ENCODE results near the gene DHRS3. TPM values are rescaled to one million over a fixed set of nuclear protein-coding genes. Genes with fewer than 3 reads are reported as not detected.

The DHRS3 gene
- polyA plus RNA-seq, 1 donor: 42.0 TPM

DNA sequence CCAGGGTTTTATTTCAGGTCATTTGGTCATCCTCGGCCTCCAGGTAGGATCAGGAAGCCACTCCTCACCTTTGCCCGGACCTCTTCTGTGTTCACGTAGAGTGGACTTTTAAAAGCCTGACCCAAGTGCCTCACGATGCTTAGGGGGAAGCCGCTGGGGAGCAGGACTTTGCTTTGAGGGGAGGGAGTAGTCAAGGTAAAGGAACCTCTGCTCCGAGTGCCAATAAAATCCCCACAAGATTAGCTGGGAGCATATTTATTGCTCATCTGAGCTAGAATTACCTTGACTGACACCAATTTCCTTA is 603 bp upstream of the DHRS3 start:
- DNase-seq: peak in 1 of 2 donors; percentile 81
- WGBS (ENCODE audit: insufficient coverage, low lambda C conversion rate): no CpG with 5 or more reads among the region's 6 CpGs
- Histone ChIP-seq H3K4me1 (ENCODE audit: control insufficient read depth, insufficient read depth, low read length) (peaks cover 23% of the 10 kb centered on the region), H3K36me3 (ENCODE audit: control insufficient read depth, insufficient read depth, low read length) (no peaks in the 10 kb centered on the region), H3K9me3 (ENCODE audit: control insufficient read depth, low read depth, low read length) (no peaks in the 10 kb centered on the region), H3K27ac (ENCODE audit: low read length) (peak overlapping the region; percentile 95), H3K4me3 (ENCODE audit: low read length) (peak overlapping the region; percentile 96), H3K27me3 (ENCODE audit: control insufficient read depth, insufficient read depth, low read length) (no peaks in the 10 kb centered on the region)

DNA sequence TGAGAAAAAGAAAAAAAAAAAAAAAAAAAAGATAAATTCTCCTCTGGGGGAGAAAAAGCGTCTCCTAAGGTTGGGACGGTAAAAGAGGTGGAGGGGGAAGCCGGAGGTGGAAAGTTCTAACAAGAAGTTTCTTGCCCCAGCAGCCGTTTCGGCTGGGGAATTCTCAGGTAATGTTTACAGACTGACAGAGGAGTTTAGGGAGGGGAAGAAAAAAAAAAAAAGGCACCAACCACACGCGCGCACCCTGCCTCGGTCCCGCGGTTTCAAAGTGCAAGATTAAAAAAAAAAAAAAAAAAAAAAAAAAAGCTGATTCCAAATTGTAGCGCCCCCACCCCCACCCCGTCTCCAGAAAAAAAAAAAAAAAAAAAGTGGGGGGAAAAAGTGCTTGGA is 504 bp downstream of the DHRS3 start:
- no CpG with 5 or more reads among the region's 13 CpGs for WGBS (ENCODE audit: insufficient coverage, low lambda C conversion rate)
- Histone ChIP-seq H3K4me3 (ENCODE audit: low read length) (peak overlapping the region; percentile 96), H3K9me3 (ENCODE audit: control insufficient read depth, low read depth, low read length) (no peaks in the 10 kb centered on the region), H3K36me3 (ENCODE audit: control insufficient read depth, insufficient read depth, low read length) (peaks cover 9% of the 10 kb centered on the region), H3K4me1 (ENCODE audit: control insufficient read depth, insufficient read depth, low read length) (peaks cover 25% of the 10 kb centered on the region), H3K27ac (ENCODE audit: low read length) (peak overlapping the region; percentile 95), H3K27me3 (ENCODE audit: control insufficient read depth, insufficient read depth, low read length) (no peaks in the 10 kb centered on the region)
- peak in 1 of 2 donors; percentile 60 for DNase-seq

DNA sequence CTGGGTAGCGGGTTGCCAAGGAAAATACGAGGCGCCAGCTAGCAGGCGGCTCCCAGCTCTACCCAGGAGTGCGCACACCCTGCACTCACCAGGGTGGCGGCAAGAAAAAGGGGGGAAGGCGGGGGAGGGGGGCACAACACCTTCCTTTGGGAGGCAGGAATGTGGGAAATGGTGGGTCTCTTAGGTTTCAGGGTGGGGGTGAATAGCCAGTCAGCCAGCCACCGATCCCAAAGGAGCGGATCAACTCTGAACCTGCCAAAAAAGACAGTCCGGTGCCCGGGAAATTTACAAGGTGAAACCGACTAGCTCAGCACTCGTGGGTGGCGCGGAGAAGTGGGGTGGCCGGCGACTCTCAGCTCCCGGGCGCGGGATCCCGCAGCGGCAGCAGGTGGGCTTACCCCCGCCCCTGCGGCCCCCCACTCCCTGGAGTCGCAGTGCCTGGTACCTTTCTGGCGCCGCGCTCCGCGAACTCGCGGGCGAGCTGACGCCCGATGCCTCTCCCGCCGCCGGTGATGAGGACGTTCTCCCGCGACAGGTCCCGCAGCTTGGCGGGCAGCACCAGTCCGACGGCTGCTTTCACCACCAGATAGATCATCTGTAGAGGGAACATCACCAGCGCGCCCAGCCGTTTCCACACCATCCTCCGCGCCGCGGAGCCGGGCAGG is 1.2 kb downstream of the DHRS3 start:
- H3K27me3 ChIP-seq (ENCODE audit: control insufficient read depth, insufficient read depth, low read length): no peaks in the 10 kb centered on the region
- no peaks in the 10 kb centered on the region for H3K9me3 ChIP-seq (ENCODE audit: control insufficient read depth, low read depth, low read length)
- H3K27ac ChIP-seq (ENCODE audit: low read length): peak overlapping the region; percentile 95
- peaks cover 25% of the 10 kb centered on the region for H3K4me1 ChIP-seq (ENCODE audit: control insufficient read depth, insufficient read depth, low read length)
- H3K4me3 ChIP-seq (ENCODE audit: low read length): peak overlapping the region; percentile 96
- DNase-seq: peak in 1 of 2 donors; percentile 51
- no CpG with 5 or more reads among the region's 53 CpGs for WGBS (ENCODE audit: insufficient coverage, low lambda C conversion rate)
- peaks cover 15% of the 10 kb centered on the region for H3K36me3 ChIP-seq (ENCODE audit: control insufficient read depth, insufficient read depth, low read length)

DNA sequence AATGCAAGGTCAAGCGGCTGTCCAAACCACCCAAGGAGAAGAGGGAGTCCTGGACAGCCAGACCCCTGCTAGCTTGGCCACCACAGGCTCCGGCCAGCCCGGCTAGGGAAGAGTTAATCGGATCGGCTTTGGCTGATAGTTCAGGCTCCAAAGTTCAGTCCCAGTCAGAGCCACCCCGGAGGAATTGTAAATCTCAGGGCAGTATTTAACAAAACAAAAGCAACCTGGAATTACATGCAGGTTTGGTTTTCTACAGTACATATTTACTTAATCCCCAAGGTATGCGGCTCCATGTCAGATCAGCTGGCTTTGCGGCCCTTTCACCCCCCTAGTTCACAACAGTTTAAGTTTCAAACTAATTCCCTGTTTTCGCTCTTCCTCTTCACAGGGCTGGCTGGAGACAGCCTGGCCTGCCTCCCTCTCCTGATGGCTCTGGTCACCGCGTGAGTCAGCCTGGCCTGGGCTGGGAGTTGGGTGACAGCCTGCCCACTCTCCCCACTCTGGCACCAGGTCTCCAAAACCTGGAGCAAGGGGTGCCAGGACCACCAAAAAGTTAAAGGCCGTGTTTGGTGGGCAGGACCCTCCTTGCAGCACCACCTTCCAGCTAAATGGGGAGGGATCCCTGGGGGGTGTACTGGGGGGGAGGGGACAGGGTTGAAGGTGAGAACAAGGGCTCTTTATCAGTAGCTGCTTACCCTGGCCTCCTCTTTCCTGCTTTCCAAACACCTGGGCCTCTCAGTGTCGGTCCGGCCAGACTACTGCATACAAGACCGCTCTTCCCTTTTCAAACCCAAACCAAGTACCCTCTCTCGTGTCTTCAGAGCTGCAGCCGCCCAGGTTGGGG is 1.9 kb downstream of the DHRS3 start:
- Histone ChIP-seq H3K27me3 (ENCODE audit: control insufficient read depth, insufficient read depth, low read length) (no peaks in the 10 kb centered on the region), H3K27ac (ENCODE audit: low read length) (peak overlapping the region; percentile 95), H3K4me3 (ENCODE audit: low read length) (peak overlapping the region; percentile 96), H3K9me3 (ENCODE audit: control insufficient read depth, low read depth, low read length) (no peaks in the 10 kb centered on the region), H3K4me1 (ENCODE audit: control insufficient read depth, insufficient read depth, low read length) (peaks cover 25% of the 10 kb centered on the region), H3K36me3 (ENCODE audit: control insufficient read depth, insufficient read depth, low read length) (peaks cover 23% of the 10 kb centered on the region)
- no CpG with 5 or more reads among the region's 17 CpGs for WGBS (ENCODE audit: insufficient coverage, low lambda C conversion rate)
- DNase-seq: peak; percentile 66 to 93

DNA sequence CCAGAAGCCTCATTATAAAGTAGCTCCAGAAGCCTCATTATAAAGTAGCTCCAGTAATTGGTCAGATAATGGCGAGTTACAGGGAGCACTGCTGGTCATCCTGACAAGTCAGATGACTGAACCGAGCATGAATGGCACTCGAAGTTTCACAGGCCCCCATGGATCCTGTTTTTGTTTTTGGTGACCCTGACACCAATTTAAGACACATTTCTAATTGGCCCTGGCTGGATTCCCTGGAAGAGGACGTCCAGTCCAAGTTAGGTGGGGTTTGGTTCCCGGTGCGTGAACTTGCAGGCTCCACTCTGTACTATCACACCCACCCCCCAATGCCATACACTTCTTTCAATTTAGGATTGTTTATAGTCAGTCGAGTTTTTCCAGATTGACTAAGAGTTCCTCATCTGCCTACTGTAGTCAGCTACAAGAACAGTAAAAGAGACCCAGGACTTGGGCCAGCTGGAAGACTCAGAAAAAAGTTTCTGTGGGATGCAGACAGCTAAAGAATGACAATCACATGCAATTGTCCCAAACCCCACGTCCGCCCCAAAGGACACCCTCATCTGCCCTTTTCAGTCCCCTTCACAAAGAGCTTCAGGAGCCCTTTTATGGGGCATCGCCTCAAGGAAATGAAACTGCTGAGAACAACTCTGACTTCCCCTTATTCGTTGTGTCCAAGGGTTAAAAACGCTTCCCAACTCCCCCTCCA is 2.7 kb downstream of the DHRS3 start:
- H3K9me3 ChIP-seq (ENCODE audit: control insufficient read depth, low read depth, low read length): no peaks in the 10 kb centered on the region

DNA sequence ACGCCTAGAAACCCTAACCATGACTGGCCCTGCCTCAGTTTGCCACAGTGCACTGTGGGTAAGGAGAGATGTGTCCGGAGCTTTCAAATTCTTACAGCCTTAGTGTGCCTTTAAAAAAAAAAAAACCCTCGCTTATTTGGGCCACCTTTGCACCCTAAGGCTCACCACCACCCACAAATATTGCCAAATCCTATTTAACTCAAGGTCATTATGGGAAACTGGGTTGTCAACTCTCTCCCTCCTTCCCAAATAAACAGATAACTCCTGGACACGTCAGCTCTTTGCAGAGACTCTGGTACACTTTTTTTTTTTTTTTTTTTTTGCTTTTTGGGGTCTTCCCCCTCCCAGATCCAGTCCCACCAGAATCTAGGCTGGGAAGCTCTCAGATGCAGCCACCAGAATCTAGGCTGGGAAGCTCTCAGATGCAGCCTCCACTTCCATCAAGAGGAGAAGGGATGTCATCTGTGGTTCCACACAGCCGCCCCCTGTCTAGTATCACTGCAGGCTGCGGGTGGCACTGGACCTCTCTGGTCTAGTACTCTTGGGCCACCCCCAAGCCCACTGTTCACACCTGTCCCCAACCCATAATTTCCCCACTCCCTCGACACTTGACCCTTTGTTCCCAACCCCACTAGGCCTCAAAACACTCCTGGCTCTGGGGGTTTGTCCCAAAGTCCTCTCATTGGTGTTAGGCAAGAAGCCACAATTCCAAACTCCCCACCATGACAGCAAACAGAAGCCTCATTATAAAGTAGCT is 3.4 kb downstream of the DHRS3 start:
- WGBS (ENCODE audit: insufficient coverage, low lambda C conversion rate): no CpG with 5 or more reads among the region's 7 CpGs

More for the DNA sequence above, 2.7 kb downstream of the DHRS3 start:
- Histone ChIP-seq H3K4me1 (ENCODE audit: control insufficient read depth, insufficient read depth, low read length) (peaks cover 25% of the 10 kb centered on the region), H3K27me3 (ENCODE audit: control insufficient read depth, insufficient read depth, low read length) (no peaks in the 10 kb centered on the region), H3K36me3 (ENCODE audit: control insufficient read depth, insufficient read depth, low read length) (peaks cover 31% of the 10 kb centered on the region), H3K4me3 (ENCODE audit: low read length) (peak overlapping the region; percentile 96), H3K27ac (ENCODE audit: low read length) (peak overlapping the region; percentile 95)
- WGBS (ENCODE audit: insufficient coverage, low lambda C conversion rate): no CpG with 5 or more reads among the region's 12 CpGs
- DNase-seq: peak in 1 of 2 donors; percentile 46

DNA sequence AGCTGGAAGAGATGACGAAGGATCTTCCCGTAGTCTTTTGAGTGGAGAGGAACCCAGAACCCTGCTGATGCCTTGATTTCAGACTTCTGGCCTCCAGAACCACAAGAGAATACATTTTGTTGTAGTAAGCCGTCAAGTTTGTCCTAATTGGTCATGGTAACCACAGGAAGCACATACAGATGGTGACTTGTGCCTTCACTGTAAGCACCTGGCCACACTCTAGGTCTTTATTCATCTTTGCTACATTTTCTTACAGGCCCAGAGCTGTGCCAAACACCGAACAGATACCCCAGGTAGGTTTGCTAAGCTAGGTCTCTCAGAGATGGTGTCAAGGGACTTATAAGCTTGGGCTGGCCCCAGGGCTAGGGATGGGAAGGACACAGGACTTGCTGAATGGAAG is 4.8 kb downstream of the DHRS3 start:
- H3K9me3 ChIP-seq (ENCODE audit: control insufficient read depth, low read depth, low read length): no peaks in the 10 kb centered on the region
- H3K4me3 ChIP-seq (ENCODE audit: low read length): no peak overlapping the region
- no peak for DNase-seq
- no peak overlapping the region for H3K27ac ChIP-seq (ENCODE audit: low read length)
- peaks cover 13% of the 10 kb centered on the region for H3K4me1 ChIP-seq (ENCODE audit: control insufficient read depth, insufficient read depth, low read length)
- no peaks in the 10 kb centered on the region for H3K27me3 ChIP-seq (ENCODE audit: control insufficient read depth, insufficient read depth, low read length)
- no CpG with 5 or more reads among the region's 4 CpGs for WGBS (ENCODE audit: insufficient coverage, low lambda C conversion rate)
- peaks cover 41% of the 10 kb centered on the region for H3K36me3 ChIP-seq (ENCODE audit: control insufficient read depth, insufficient read depth, low read length)

More for the DNA sequence above, 3.4 kb downstream of the DHRS3 start:
- H3K9me3 ChIP-seq (ENCODE audit: control insufficient read depth, low read depth, low read length): no peaks in the 10 kb centered on the region
- DNase-seq: peak in 1 of 2 donors; percentile 57
- H3K27me3 ChIP-seq (ENCODE audit: control insufficient read depth, insufficient read depth, low read length): no peaks in the 10 kb centered on the region
- H3K4me3 ChIP-seq (ENCODE audit: low read length): peak overlapping the region; percentile 96
- peak overlapping the region; percentile 95 for H3K27ac ChIP-seq (ENCODE audit: low read length)
- H3K36me3 ChIP-seq (ENCODE audit: control insufficient read depth, insufficient read depth, low read length): peaks cover 32% of the 10 kb centered on the region
- H3K4me1 ChIP-seq (ENCODE audit: control insufficient read depth, insufficient read depth, low read length): peaks cover 19% of the 10 kb centered on the region

DNA sequence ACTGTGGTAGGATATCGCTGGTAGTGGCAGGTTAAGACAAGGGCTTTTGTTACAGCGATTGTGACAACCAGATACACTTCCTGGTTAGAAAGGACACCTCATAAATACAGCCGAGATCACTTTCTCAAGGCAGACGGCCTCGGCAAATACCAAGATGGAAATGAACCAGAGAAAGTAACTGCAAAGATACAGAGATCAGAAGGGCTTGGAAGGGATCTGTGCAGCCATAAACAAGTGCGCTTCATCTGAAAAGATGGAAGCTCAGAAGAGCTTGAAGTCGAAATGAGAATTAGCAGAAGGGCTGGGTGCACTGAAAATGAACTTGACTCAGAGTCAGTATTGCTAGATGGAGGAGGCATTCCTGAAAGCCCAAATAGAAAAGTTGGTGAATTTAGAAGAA is 7.1 kb downstream of the DHRS3 start:
- Histone ChIP-seq H3K9me3 (ENCODE audit: control insufficient read depth, low read depth, low read length) (no peaks in the 10 kb centered on the region), H3K36me3 (ENCODE audit: control insufficient read depth, insufficient read depth, low read length) (peaks cover 47% of the 10 kb centered on the region), H3K27me3 (ENCODE audit: control insufficient read depth, insufficient read depth, low read length) (no peaks in the 10 kb centered on the region), H3K27ac (ENCODE audit: low read length) (no peak overlapping the region), H3K4me1 (ENCODE audit: control insufficient read depth, insufficient read depth, low read length) (peaks cover 13% of the 10 kb centered on the region), H3K4me3 (ENCODE audit: low read length) (no peak overlapping the region)
- no peak for DNase-seq
- WGBS (ENCODE audit: insufficient coverage, low lambda C conversion rate): 100% methylated on average over 1 of the region's 7 CpGs

DNA sequence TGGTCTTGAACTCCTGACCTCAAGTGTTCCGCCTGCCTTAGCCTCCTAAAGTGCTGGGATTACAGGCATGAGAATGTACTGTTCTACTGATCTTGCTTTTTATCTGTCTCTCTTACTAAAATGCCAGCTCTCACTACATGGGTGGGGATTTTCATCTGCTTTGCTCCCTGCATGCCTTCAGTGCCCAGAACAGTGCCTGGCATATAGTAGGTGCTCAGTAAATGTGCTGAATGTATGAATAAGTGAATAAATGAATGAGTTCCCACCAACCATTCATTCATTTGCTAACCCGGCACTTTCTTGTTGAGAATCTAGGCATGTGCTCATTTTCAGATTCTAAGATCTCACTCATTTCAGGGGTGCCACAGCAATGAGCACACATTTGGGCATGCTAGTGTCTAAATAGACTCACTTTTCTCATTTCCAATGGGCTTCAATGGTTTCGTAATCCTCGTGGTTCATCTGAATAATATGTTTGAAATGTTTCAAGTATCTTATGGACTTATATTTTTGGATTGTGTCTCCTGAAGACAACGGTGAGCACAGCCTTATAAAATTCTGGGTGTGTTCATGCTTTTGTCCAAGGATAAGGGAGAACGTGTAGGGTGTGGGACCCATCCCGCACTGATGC is 7.6 kb downstream of the DHRS3 start:
- Histone ChIP-seq H3K36me3 (ENCODE audit: control insufficient read depth, insufficient read depth, low read length) (peaks cover 47% of the 10 kb centered on the region), H3K4me1 (ENCODE audit: control insufficient read depth, insufficient read depth, low read length) (peaks cover 13% of the 10 kb centered on the region), H3K27me3 (ENCODE audit: control insufficient read depth, insufficient read depth, low read length) (no peaks in the 10 kb centered on the region), H3K9me3 (ENCODE audit: control insufficient read depth, low read depth, low read length) (no peaks in the 10 kb centered on the region), H3K4me3 (ENCODE audit: low read length) (no peak overlapping the region), H3K27ac (ENCODE audit: low read length) (no peak overlapping the region)
- WGBS (ENCODE audit: insufficient coverage, low lambda C conversion rate): no CpG with 5 or more reads among the region's 7 CpGs
- DNase-seq: no peak
